Measurements from ENCODE around the gene SCAMP2. TPM values are rescaled to one million over a fixed set of nuclear protein-coding genes. Genes with fewer than 3 reads are reported as not detected.

The SCAMP2 gene
- total RNA-seq, 2 donors from 2014 or later, result 33.5 to 36.9 TPM

GRCh38 chr15:74799255-74799855 is 73.8 kb downstream of the SCAMP2 start:
- intact Hi-C loops (cut with DNase I), result no loop called here
- Histone ChIP-seq H3K4me3 (no peak overlapping the region), H3K9me3 (no peaks in the 10 kb centered on the region), H3K27ac (peak overlapping the region in 2 of 4 donors; percentile 8 to 72), H3K27me3 (no peaks in the 10 kb centered on the region), H3K4me1 (peaks cover 18% of the 10 kb centered on the region), H3K36me3 (replicated peaks in 1 of 2; ENCODE audit: insufficient read depth in 1 of 2, low read depth in 2 of 2) (peaks cover 0 to 5% of the 10 kb centered on the region in 2 donors)
- no peak for ATAC-seq
- no peak for DNase-seq
- TF ChIP-seq CTCF (IDR thresholded peaks at IDR 0.05), result no peak
- TF ChIP-seq POLR2A (IDR thresholded peaks at IDR 0.05), result no peak
- 83 to 92% methylated on average over 11 to 12 of the region's 16 CpGs for WGBS, 2 donors

- Histone ChIP-seq H3K4me1 (peaks cover 18% of the 10 kb centered on the region), H3K27me3 (no peaks in the 10 kb centered on the region), H3K9me3 (no peaks in the 10 kb centered on the region), H3K4me3 (no peak overlapping the region), H3K27ac (peak overlapping the region in 3 of 4 donors; percentile 10 to 72 (median 31)), H3K36me3 (replicated peaks in 1 of 2; ENCODE audit: insufficient read depth in 1 of 2, low read depth in 2 of 2) (peaks cover 0 to 5% of the 10 kb centered on the region in 2 donors)
- 67 to 91% methylated on average over 16 to 25 of the region's 25 CpGs for WGBS, 2 donors
- ATAC-seq (peak; percentile 74), DNase-seq (peak; percentile 71 to 91 (median 84))
- TF ChIP-seq CTCF (IDR thresholded peaks at IDR 0.05) (peak in 3 of 7 experiments; percentile 29 to 64 (median 60)), POLR2A (IDR thresholded peaks at IDR 0.05) (no peak)
- intact Hi-C loops (cut with DNase I), result no loop called here
Observed at GRCh38 chr15:74798388-74799254, 74.5 kb downstream of the SCAMP2 start.

DNA sequence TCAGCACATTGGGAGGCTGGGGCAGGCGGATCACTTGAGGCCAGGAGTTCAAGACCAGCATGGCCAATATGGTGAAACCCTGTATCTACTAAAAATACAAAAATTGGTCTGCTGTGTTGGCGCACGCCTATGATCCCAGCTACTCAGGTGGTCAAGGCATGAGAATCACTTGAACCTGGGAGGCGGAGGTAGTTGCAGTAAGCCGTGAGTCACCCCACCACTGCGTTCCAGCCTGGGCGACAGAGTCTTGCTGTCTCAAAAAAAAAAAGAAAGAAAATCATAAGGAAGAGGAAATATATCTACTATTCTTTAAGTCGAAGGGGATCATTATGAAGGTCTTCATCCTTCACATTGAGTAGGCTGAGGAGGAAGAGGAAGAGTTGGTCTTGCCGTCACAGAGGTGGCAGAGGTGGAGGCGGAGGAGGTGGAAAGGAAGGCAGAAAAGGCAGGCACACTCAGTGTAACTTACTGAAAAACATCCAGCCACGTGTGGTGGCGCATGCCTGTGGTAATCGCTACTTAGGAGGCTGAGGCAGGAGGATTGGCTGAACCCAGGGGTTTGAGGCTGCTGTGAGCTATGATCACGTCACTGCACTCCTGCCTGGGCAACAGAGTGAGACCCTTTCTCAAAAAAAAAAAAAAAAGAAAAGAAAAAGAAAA is 77.1 kb downstream of the SCAMP2 start:
- H3K4me3 ChIP-seq, result no peak overlapping the region
- WGBS, 2 donors, result 86 to 94% methylated on average over 14 of the region's 14 CpGs
- ATAC-seq (no peak), DNase-seq (no peak)
- no peaks in the 10 kb centered on the region for H3K36me3 ChIP-seq (replicated peaks in 1 of 2; ENCODE audit: insufficient read depth in 1 of 2, low read depth in 2 of 2)
- no peaks in the 10 kb centered on the region for H3K27me3 ChIP-seq
- intact Hi-C loops (cut with DNase I), result no loop called here
- TF ChIP-seq CTCF (IDR thresholded peaks at IDR 0.05) (no peak), POLR2A (IDR thresholded peaks at IDR 0.05) (no peak)
- H3K27ac ChIP-seq, result no peak overlapping the region
- no peaks in the 10 kb centered on the region for H3K9me3 ChIP-seq
- H3K4me1 ChIP-seq, result peaks cover 22% of the 10 kb centered on the region

- ATAC-seq (no peak), DNase-seq (no peak)
- intact Hi-C loops (cut with DNase I), result no loop called here
- 88 to 98% methylated on average over 5 to 9 of the region's 9 CpGs for WGBS, 2 donors
- Histone ChIP-seq H3K27ac (no peak overlapping the region), H3K4me1 (peaks cover 24% of the 10 kb centered on the region), H3K36me3 (replicated peaks in 1 of 2; ENCODE audit: insufficient read depth in 1 of 2, low read depth in 2 of 2) (no peaks in the 10 kb centered on the region), H3K9me3 (no peaks in the 10 kb centered on the region), H3K4me3 (no peak overlapping the region), H3K27me3 (no peaks in the 10 kb centered on the region)
- no peak for TF ChIP-seq POLR2A (IDR thresholded peaks at IDR 0.05)
- TF ChIP-seq CTCF (IDR thresholded peaks at IDR 0.05), result no peak
Observed at GRCh38 chr15:74794970-74795349, 78.2 kb downstream of the SCAMP2 start.
